HCT116 (cell line): ENCODE measurements around the gene TMEM266. TPM values are rescaled to one million over a fixed set of nuclear protein-coding genes. Genes with fewer than 3 reads are reported as not detected.
"Not testable (repeated sequence)": the region's sequence is repeated elsewhere in the genome, so short reads cannot be mapped to it uniquely, and the experiment has no call there.

Source experiments
- ATAC-seq: fragments of 200-7000 bp; cut with Tn5 transposase; 2 replicates; pipeline ENCODE4 v1.9.1; 2020; ENCODE audit warnings: mild to moderate bottlenecking, moderate library complexity
- BruUV-seq: library from RNA; stranded (reverse); fragments of 400-500 nt; replicated peaks from 2 replicates; lab custom pipeline; 2021; lab: Mats Ljungman, UMichigan
- CTCF ChIA-PET: fragments of 300-600 bp; sonication (Branson Sonifier 250); formaldehyde crosslinking; loops from one replicate; lab custom pipeline; 2021; ENCODE audit warnings: antibody characterized with exemption; lab: Charles Lee
- POLR2A ChIA-PET: fragments of 300-600, 350-600 bp; sonication (Branson Sonifier 250); formaldehyde crosslinking; loops from one replicate; lab custom pipeline; 2021; ENCODE audit warnings: antibody characterized with exemption; lab: Charles Lee
- RAD21 ChIA-PET, 2 experiments: fragments of 300-600 bp; sonication (Branson Sonifier 250); formaldehyde crosslinking; loops; one replicate each; lab custom pipeline; 2023; ENCODE audit warnings: low total read pairs in 2 of 2; ENCODE audit not compliant: uncharacterized antibody in 2 of 2, unreplicated experiment in 2 of 2, low non-redundant PET in 1 of 2; lab: Charles Lee
- DNase-seq: peaks from one replicate; pipeline ENCODE4 v3.0.0-alpha.2; 2010; ENCODE audit warnings: low read depth, low spot score
- H2AFZ ChIP-seq: fragments of 200-600 bp; shearing (Covaris generic), sonication (generic); 2 replicates; pipeline ENCODE4 v1.6.1; 2017; ENCODE audit warnings: low read depth, mixed run types, mixed read lengths, antibody characterized with exemption, low read length; ENCODE audit not compliant: poor library complexity, severe bottlenecking
- H3K27ac ChIP-seq: 2 replicates; pipeline ENCODE4 v1.5.1; 2012; ENCODE audit warnings: low read depth, low read length
- H3K27me3 ChIP-seq: fragments of 200-600 bp; sonication (generic); 2 replicates; pipeline ENCODE4 v1.6.1; 2016; ENCODE audit warnings: mixed run types, low read length, mixed read lengths; ENCODE audit not compliant: insufficient read depth
- H3K36me3 ChIP-seq, 2 experiments: fragments of 200-500 bp in 1 of 2; fragments of 200-600 bp in 1 of 2; sonication (Bioruptor generic) in 1 of 2; sonication (generic) in 1 of 2; 2 replicates each; pipeline versions ENCODE4 v1.5.1 to v1.6.1; 2014 to 2016; ENCODE audit warnings: low read length in 2 of 2, inconsistent platforms in 1 of 2, mixed read lengths in 1 of 2, mixed run types in 1 of 2; ENCODE audit not compliant: insufficient read depth in 2 of 2, control insufficient read depth in 1 of 2
- H3K4me1 ChIP-seq, 2 experiments: fragments of 200-600 bp in 1 of 2; sonication (generic) in 1 of 2; 2 replicates each; pipeline versions ENCODE4 v1.5.1 to v1.6.1; 2012 to 2017; ENCODE audit warnings: low read length in 2 of 2, inconsistent platforms in 1 of 2, mild to moderate bottlenecking in 1 of 2, mixed read lengths in 1 of 2, mixed run types in 1 of 2, moderate library complexity in 1 of 2; ENCODE audit not compliant: insufficient read depth in 2 of 2, control insufficient read depth in 1 of 2
- H3K4me2 ChIP-seq: fragments of 200-600 bp; sonication (generic); 2 replicates; pipeline ENCODE4 v1.6.1; 2017; ENCODE audit warnings: mixed run types, low read length, mixed read lengths
- H3K4me3 ChIP-seq, 2 experiments: fragments of 200-600 bp in 1 of 2; sonication (generic) in 1 of 2; replicated peaks in 1 of 2; 2 replicates each; pipeline ENCODE4 v1.5.1; 2011 to 2016; ENCODE audit warnings: low read length in 2 of 2, control low read depth in 1 of 2, low read depth in 1 of 2, mild to moderate bottlenecking in 1 of 2, mixed read lengths in 1 of 2, mixed run types in 1 of 2
- H3K79me2 ChIP-seq: fragments of 200-600 bp; sonication (generic); 2 replicates; pipeline ENCODE4 v1.6.1; 2017; ENCODE audit warnings: mild to moderate bottlenecking, mixed run types, low read length, moderate library complexity, mixed read lengths; ENCODE audit not compliant: insufficient read depth
- H3K9ac ChIP-seq: fragments of 200-600 bp; sonication (generic); 2 replicates; pipeline ENCODE4 v1.6.1; 2016; ENCODE audit warnings: low read length, mixed read lengths
- H3K9me2 ChIP-seq: fragments of 200-600 bp; sonication (generic), shearing (Covaris generic); 2 replicates; pipeline ENCODE4 v1.6.1; 2017; ENCODE audit warnings: mixed run types, mild to moderate bottlenecking, moderate library complexity; ENCODE audit not compliant: insufficient read depth
- H3K9me3 ChIP-seq, 2 experiments: fragments of 200-500 bp in 1 of 2; fragments of 200-600 bp in 1 of 2; sonication (Bioruptor generic) in 1 of 2; sonication (generic) in 1 of 2; 2 replicates each; pipeline ENCODE4 v1.6.1; 2014 to 2017; ENCODE audit warnings: low read length in 2 of 2, mixed read lengths in 2 of 2, inconsistent platforms in 1 of 2, low read depth in 1 of 2, mild to moderate bottlenecking in 1 of 2, mixed run types in 1 of 2, moderate library complexity in 1 of 2; ENCODE audit not compliant: control insufficient read depth in 1 of 2, insufficient read depth in 1 of 2
- H4K20me1 ChIP-seq: fragments of 200-600 bp; sonication (generic), shearing (Covaris generic); 2 replicates; pipeline ENCODE4 v1.6.1; 2017; ENCODE audit warnings: mixed run types, mild to moderate bottlenecking, moderate library complexity; ENCODE audit not compliant: insufficient read depth
- ATF3 ChIP-seq: IDR thresholded peaks from 2 replicates; pipeline ENCODE4 v1.6.1; 2012
- CBX3 ChIP-seq: IDR thresholded peaks from 2 replicates; pipeline ENCODE4 v1.6.1; 2012; ENCODE audit warnings: low read depth
- EGR1 ChIP-seq: IDR thresholded peaks from 2 replicates; pipeline ENCODE4 v1.6.1; 2012; ENCODE audit warnings: low read depth
- ELF1 ChIP-seq: IDR thresholded peaks from 2 replicates; pipeline ENCODE4 v1.6.1; 2012; ENCODE audit warnings: low read depth, borderline replicate concordance
- EZH2 ChIP-seq: fragments of 200-600 bp; sonication (generic); IDR thresholded peaks from 2 replicates; pipeline ENCODE4 v1.6.1; 2017; ENCODE audit warnings: antibody characterized with exemption, mixed run types
- EZH2phosphoT487 ChIP-seq: fragments of 200-600 bp; IDR thresholded peaks from 2 replicates; pipeline ENCODE4 v1.6.1; 2018; ENCODE audit warnings: antibody characterized with exemption, borderline replicate concordance
- FOSL1 ChIP-seq: IDR thresholded peaks from 2 replicates; pipeline ENCODE4 v1.6.1; 2012; ENCODE audit warnings: low read depth
- JUND ChIP-seq: IDR thresholded peaks from 2 replicates; pipeline ENCODE4 v1.6.1; 2012
- MAX ChIP-seq: IDR thresholded peaks from 2 replicates; pipeline ENCODE4 v1.6.1; 2012
- POLR2AphosphoS5 ChIP-seq: IDR thresholded peaks from 2 replicates; pipeline ENCODE4 v1.6.1; 2011; ENCODE audit warnings: mild to moderate bottlenecking, low read depth, low read length, moderate library complexity
- RAD21 ChIP-seq: IDR thresholded peaks from 2 replicates; pipeline ENCODE4 v1.6.1; 2012; ENCODE audit warnings: low read depth, mild to moderate bottlenecking
- REST ChIP-seq: IDR thresholded peaks from 2 replicates; pipeline ENCODE4 v1.6.1; 2012; ENCODE audit warnings: low read depth
- SIN3A ChIP-seq: IDR thresholded peaks from 2 replicates; pipeline ENCODE4 v1.6.1; 2012; ENCODE audit warnings: low read depth
- SP1 ChIP-seq: IDR thresholded peaks from 2 replicates; pipeline ENCODE4 v1.6.1; 2012; ENCODE audit warnings: low read depth
- ZFX ChIP-seq: fragments of 450-650 bp; IDR thresholded peaks from 2 replicates; pipeline ENCODE4 v1.6.1; 2017
- ZNF274 ChIP-seq: fragments of 200-500 bp; sonication (Bioruptor generic); IDR thresholded peaks from 2 replicates; pipeline ENCODE4 v1.6.1; 2014; ENCODE audit warnings: mild to moderate bottlenecking, low read depth, low read length, inconsistent platforms
- intact Hi-C: fragments of 100-400 bp; cut with micrococcal nuclease; formaldehyde crosslinking; loops from 2 replicates; pipeline ENCODE4 v1.10.0; 2022
- total RNA-seq: library from RNA; stranded (reverse); gene quantifications from one replicate; pipeline ENCODE4 v1.2.1, GENCODE V29; 2021; ENCODE audit not compliant: unreplicated experiment
- TF ChIP-seq, protein P1 (sequence below), 3 experiments: fragments of 200-600 bp in 1 of 3; sonication (generic) in 1 of 3; IDR thresholded peaks in 2 of 3; conservative IDR thresholded peaks in 1 of 3; 2 replicates each; pipeline ENCODE4 v1.5.1; 2012 to 2017; ENCODE audit warnings: low read depth in 2 of 3, low read length in 2 of 3, antibody characterized with exemption in 1 of 3, borderline replicate concordance in 1 of 3, control low read depth in 1 of 3, mild to moderate bottlenecking in 1 of 3, mixed read lengths in 1 of 3, mixed run types in 1 of 3, moderate library complexity in 1 of 3; ENCODE audit not compliant: insufficient read depth in 1 of 3

The TMEM266 gene
- total RNA-seq, 1 experiment from 2014 or later = 0.91 TPM

GRCh38 chr15:76038512-76038911, 21.3 kb upstream of the TMEM266 start:
- no peak for TF ChIP-seq POLR2AphosphoS5
- no peak for TF ChIP-seq EZH2
- no peak for TF ChIP-seq ELF1
- TF ChIP-seq, protein P1, sequence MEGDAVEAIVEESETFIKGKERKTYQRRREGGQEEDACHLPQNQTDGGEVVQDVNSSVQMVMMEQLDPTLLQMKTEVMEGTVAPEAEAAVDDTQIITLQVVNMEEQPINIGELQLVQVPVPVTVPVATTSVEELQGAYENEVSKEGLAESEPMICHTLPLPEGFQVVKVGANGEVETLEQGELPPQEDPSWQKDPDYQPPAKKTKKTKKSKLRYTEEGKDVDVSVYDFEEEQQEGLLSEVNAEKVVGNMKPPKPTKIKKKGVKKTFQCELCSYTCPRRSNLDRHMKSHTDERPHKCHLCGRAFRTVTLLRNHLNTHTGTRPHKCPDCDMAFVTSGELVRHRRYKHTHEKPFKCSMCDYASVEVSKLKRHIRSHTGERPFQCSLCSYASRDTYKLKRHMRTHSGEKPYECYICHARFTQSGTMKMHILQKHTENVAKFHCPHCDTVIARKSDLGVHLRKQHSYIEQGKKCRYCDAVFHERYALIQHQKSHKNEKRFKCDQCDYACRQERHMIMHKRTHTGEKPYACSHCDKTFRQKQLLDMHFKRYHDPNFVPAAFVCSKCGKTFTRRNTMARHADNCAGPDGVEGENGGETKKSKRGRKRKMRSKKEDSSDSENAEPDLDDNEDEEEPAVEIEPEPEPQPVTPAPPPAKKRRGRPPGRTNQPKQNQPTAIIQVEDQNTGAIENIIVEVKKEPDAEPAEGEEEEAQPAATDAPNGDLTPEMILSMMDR (IDR thresholded peaks at IDR 0.05 in 2 of 3, conservative IDR thresholded peaks at IDR 0.05 in 1 of 3; ENCODE audit: borderline replicate concordance in 1 of 3, insufficient read depth in 1 of 3, low read depth in 2 of 3, low read length in 2 of 3) = no peak
- TF ChIP-seq ZNF274 = no peak
- TF ChIP-seq MAX = no peak
- TF ChIP-seq REST = no peak
- TF ChIP-seq JUND = no peak
- no peak for TF ChIP-seq EZH2phosphoT487
- no peak for TF ChIP-seq ZFX
- TF ChIP-seq SP1 = no peak
- no peak for TF ChIP-seq EGR1
- no peak for TF ChIP-seq SIN3A
- no peak for TF ChIP-seq CBX3
- TF ChIP-seq ATF3 = no peak
- TF ChIP-seq FOSL1 = no peak
- TF ChIP-seq RAD21 = no peak
- TF ChIP-seq, all 23 proteins: peak for 0
- H3K36me3 ChIP-seq = no peaks in the 10 kb centered on the region
- H3K27me3 ChIP-seq = no peaks in the 10 kb centered on the region
- H3K4me2 ChIP-seq = no peak overlapping the region
- H3K79me2 ChIP-seq = no peaks in the 10 kb centered on the region
- BruUV-seq = no TSS peak
- H3K9me2 ChIP-seq = no peaks in the 10 kb centered on the region
- no peaks in the 10 kb centered on the region for H3K9me3 ChIP-seq
- ATAC-seq (no peak), DNase-seq (no peak)
- no peaks in the 10 kb centered on the region for H3K4me1 ChIP-seq
- ChIA-PET POLR2A (no interaction called here), RAD21 (no interaction called here), CTCF (no interaction called here)
- H2AFZ ChIP-seq = no peak overlapping the region
- no peak overlapping the region for H3K27ac ChIP-seq
- no peak overlapping the region for H3K4me3 ChIP-seq
- H4K20me1 ChIP-seq = no peaks in the 10 kb centered on the region
- H3K9ac ChIP-seq = no peak overlapping the region
- intact Hi-C loops = no loop called here

DNA sequence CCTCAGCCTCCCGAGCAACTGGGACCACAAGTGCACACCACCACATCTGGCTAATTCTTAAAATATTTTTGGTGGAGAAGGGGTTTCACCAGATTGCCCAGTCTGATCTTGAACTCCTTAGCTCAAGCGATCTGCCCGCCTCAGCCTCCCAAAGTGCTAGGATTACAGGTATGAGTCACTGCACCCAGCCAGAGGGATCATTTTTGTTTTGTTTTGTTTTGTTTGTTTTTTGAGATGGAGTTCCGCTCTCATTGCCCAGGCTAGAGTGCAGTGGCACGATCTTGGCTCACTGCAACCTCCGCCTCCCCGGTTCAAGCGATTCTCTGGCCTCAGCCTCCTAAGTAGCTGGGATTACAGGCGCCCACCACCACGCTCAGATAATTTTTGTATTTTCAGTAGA, 5.6 kb upstream of the TMEM266 start:
- RAD21 ChIA-PET = interaction anchor here in 1 of 2 experiments (0.7 kb wide), 1 partner anchor 86 kb away, joined by 3 read pairs; no protein-coding TSS in a partner anchor
- H3K4me1 ChIP-seq = peaks cover 9 to 20% of the 10 kb centered on the region in 2 experiments
- H3K27ac ChIP-seq, H3K4me3 ChIP-seq, DNase-seq, H2AFZ ChIP-seq, ATAC-seq, H3K79me2 ChIP-seq, H3K36me3 ChIP-seq, H3K27me3 ChIP-seq, BruUV-seq, H4K20me1 ChIP-seq, H3K9ac ChIP-seq, H3K9me2 ChIP-seq, POLR2A ChIA-PET, H3K4me2 ChIP-seq, H3K9me3 ChIP-seq: not testable (repeated sequence)
- intact Hi-C loops = loop anchor here (10.0 kb wide), 1 partner anchor 239 kb away; no protein-coding TSS in a partner anchor
- CTCF ChIA-PET = interaction anchor here (1.9 kb wide), 1 partner anchor 244 kb away, joined by 4 read pairs; no protein-coding TSS in a partner anchor
